ENCODE measurements around the gene HRH3.

DNA sequence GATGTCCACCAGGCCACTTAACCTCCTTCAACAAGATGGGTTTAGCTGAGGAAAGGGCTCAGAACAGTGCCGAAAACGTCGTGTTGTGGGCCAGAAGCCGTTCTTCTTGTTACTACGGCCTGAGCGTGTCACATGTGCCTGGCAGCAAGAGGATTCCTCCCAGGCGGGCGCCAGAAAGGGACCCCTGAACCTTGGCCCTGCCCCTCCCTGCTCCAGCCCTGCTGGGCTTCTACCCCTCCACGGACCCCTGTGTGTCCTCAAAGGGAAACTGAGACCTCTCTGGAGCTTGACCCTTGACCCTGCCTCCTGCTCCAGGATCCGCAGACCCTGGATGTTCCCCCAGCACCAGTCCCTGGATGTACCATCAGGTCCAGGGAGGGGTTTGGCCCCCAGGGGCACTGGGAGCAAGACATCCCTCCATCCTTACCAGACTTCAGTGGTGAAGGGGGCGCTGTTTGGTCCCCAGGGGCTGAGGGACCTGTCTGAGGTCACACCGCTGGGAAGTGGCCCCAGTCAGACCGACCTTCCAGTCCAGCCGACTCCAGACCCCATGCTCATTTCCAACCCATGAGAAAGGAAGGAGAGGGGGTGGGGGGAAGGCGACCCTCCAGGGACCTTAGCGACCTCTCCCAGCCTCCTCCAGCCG, 10.1 kb downstream of the HRH3 start:
- no peak for TF ChIP-seq POLR2A (IDR thresholded peaks at IDR 0.05)
- TF ChIP-seq, protein P1, sequence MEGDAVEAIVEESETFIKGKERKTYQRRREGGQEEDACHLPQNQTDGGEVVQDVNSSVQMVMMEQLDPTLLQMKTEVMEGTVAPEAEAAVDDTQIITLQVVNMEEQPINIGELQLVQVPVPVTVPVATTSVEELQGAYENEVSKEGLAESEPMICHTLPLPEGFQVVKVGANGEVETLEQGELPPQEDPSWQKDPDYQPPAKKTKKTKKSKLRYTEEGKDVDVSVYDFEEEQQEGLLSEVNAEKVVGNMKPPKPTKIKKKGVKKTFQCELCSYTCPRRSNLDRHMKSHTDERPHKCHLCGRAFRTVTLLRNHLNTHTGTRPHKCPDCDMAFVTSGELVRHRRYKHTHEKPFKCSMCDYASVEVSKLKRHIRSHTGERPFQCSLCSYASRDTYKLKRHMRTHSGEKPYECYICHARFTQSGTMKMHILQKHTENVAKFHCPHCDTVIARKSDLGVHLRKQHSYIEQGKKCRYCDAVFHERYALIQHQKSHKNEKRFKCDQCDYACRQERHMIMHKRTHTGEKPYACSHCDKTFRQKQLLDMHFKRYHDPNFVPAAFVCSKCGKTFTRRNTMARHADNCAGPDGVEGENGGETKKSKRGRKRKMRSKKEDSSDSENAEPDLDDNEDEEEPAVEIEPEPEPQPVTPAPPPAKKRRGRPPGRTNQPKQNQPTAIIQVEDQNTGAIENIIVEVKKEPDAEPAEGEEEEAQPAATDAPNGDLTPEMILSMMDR (IDR thresholded peaks at IDR 0.05), result no peak

All from esophagus squamous epithelium (tissue), 4 donors.